Measurements from ENCODE around the gene ZBTB7B. TPM values are rescaled to one million over a fixed set of nuclear protein-coding genes. Genes with fewer than 3 reads are reported as not detected.
A peak's percentile ranks its signal among the peaks of the same experiment; 100 is the strongest.

ZBTB7B gene
- total RNA-seq, 1 experiment from 2014 or later = 38.3 TPM

DNA sequence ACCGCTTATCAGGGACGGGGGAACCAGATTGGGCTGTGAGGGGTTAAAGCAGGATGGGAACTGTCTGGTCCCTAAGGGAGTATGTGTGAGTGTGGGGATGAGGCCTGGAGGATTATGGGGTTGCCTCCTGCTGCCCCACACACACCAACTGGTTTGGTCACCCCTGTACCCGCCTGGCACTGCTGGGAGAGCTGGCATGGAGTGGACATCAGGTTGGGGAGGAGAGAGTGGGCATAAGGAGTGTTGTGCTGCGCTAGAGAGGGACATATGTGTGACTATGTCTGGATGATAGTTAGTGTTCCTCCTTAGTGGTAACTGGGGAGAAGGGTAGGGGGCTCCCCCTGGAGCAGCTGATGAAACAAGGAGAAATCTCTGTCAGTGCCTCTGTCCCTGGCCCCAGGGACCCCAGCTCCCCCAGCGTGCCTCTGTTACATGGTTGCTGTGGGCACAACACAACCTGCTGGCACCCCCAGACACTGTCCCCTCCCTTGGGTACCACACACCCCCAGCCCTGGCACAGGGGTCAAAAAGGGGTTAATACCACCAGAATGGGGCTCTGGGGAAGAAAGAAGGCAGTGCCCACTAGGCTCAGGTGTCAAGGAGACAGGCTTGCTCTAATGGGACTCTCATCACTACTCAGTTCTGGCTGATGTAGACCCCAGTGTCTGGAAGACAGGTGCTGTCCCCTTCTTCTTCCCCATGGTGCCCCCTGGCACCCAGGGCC lies 1.9 kb downstream of the ZBTB7B start:
- Histone ChIP-seq H3K9me3 (ENCODE audit: control insufficient read depth, low read depth, low read length) (no peaks in the 10 kb centered on the region), H3K9ac (ENCODE audit: extremely low read depth, insufficient read length, low read length) (no peak overlapping the region), H3K4me2 (ENCODE audit: insufficient read depth, insufficient read length, low read length) (peak overlapping the region; percentile 74), H3K23ac (ENCODE audit: insufficient read length, low read depth, low read length) (no peak overlapping the region), H2BK15ac (ENCODE audit: low read depth, low read length) (no peak overlapping the region), H4K20me1 (ENCODE audit: control insufficient read depth, insufficient read depth, insufficient read length) (no peaks in the 10 kb centered on the region), H2BK12ac (ENCODE audit: insufficient read length, low read depth, low read length) (no peak overlapping the region), H3K14ac (ENCODE audit: insufficient read depth, low read length) (peak overlapping the region; percentile 70), H3K27me3 (ENCODE audit: insufficient read depth, low read length) (no peaks in the 10 kb centered on the region), H2AFZ (ENCODE audit: low read length) (no peak overlapping the region), H2BK5ac (ENCODE audit: insufficient read length, low read length) (no peak overlapping the region), H3K23me2 (ENCODE audit: insufficient read length, low read depth, low read length, poor library complexity, severe bottlenecking) (peaks cover 22% of the 10 kb centered on the region), H3K79me1 (ENCODE audit: insufficient read depth, low read depth, low read length, poor library complexity, severe bottlenecking) (no peaks in the 10 kb centered on the region), H3K4me1 (ENCODE audit: insufficient read depth, low read length) (peaks cover 5% of the 10 kb centered on the region; the same call in 1 of the 2 replicates), H4K5ac (ENCODE audit: insufficient read length, low read depth, low read length) (no peak overlapping the region), H3K18ac (ENCODE audit: insufficient read length, low read depth, low read length) (peak overlapping the region; percentile 63), H3T11ph (ENCODE audit: low read length) (no peak overlapping the region), H4K8ac (replicated peaks; ENCODE audit: insufficient read length, low read depth, low read length) (no peak overlapping the region), H3K4ac (ENCODE audit: low read depth, low read length) (no peak overlapping the region), H2BK120ac (ENCODE audit: low read depth, low read length, poor library complexity, severe bottlenecking) (no peak overlapping the region), H2AK5ac (ENCODE audit: insufficient read length, low read length) (no peak overlapping the region), H3K56ac (ENCODE audit: insufficient read length, low read depth, low read length) (no peak overlapping the region), H3K27ac (ENCODE audit: insufficient read length, low read depth, low read length) (no peak overlapping the region), H4K91ac (ENCODE audit: insufficient read length, low read depth, low read length) (no peak overlapping the region), H2BK20ac (ENCODE audit: low read depth, low read length, poor library complexity, severe bottlenecking) (no peak overlapping the region), H3K79me2 (ENCODE audit: insufficient read depth, low read length) (no peaks in the 10 kb centered on the region; the same call in 1 of the 2 replicates)
- no peaks in the 10 kb centered on the region; a peak in 1 of 5 replicates for H3K9me3 Mint-ChIP-seq
- peak overlapping the region; percentile 92 to 94 (median 92) for H3K27ac Mint-ChIP-seq
- H3K27me3 Mint-ChIP-seq (ENCODE audit: low read depth) = no peaks in the 10 kb centered on the region
- H3K36me3 Mint-ChIP-seq (ENCODE audit: insufficient read depth in 1 of 3, low read depth in 3 of 3) = no peaks in the 10 kb centered on the region; a peak in 2 of 7 replicates
- peaks cover 37 to 45% of the 10 kb centered on the region in 2 experiments for H3K4me1 Mint-ChIP-seq
- DNase-seq = peak; percentile 25
- WGBS (ENCODE audit: extremely low coverage, insufficient read length, low lambda C conversion rate) = no CpG with 5 or more reads among the region's 5 CpGs
- peak overlapping the region; percentile 93 to 97 for H3K4me3 Mint-ChIP-seq
- TF ChIP-seq, protein P1, sequence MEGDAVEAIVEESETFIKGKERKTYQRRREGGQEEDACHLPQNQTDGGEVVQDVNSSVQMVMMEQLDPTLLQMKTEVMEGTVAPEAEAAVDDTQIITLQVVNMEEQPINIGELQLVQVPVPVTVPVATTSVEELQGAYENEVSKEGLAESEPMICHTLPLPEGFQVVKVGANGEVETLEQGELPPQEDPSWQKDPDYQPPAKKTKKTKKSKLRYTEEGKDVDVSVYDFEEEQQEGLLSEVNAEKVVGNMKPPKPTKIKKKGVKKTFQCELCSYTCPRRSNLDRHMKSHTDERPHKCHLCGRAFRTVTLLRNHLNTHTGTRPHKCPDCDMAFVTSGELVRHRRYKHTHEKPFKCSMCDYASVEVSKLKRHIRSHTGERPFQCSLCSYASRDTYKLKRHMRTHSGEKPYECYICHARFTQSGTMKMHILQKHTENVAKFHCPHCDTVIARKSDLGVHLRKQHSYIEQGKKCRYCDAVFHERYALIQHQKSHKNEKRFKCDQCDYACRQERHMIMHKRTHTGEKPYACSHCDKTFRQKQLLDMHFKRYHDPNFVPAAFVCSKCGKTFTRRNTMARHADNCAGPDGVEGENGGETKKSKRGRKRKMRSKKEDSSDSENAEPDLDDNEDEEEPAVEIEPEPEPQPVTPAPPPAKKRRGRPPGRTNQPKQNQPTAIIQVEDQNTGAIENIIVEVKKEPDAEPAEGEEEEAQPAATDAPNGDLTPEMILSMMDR (conservative IDR thresholded peaks at IDR 0.05) = no peak
